ENCODE data around the gene SPECC1.
"Not testable (repeated sequence)": the region's sequence is repeated elsewhere in the genome, so short reads cannot be mapped to it uniquely, and the experiment has no call there.

Gene SPECC1

DNA sequence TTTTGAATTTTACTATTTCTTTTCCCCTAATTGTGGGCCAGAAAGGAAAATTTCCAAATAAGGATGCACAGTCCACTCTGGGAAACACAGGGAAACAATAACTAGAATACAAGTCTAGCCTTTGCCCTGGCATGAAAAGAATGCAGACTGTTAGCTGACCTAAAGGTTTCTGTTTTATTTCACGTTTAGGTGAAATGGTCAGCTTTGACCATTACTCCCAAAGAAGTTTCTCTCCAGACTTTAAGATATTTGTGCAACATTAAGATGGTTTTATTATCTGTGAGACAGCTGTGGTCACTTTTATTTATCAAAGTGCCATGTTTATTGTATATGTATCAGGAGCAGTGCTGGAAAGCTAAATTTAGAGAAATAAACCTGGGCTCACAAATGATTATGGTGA is 163.9 kb downstream of the SPECC1 start:
- no peak for DNase-seq (ENCODE audit: low read depth)

DNA sequence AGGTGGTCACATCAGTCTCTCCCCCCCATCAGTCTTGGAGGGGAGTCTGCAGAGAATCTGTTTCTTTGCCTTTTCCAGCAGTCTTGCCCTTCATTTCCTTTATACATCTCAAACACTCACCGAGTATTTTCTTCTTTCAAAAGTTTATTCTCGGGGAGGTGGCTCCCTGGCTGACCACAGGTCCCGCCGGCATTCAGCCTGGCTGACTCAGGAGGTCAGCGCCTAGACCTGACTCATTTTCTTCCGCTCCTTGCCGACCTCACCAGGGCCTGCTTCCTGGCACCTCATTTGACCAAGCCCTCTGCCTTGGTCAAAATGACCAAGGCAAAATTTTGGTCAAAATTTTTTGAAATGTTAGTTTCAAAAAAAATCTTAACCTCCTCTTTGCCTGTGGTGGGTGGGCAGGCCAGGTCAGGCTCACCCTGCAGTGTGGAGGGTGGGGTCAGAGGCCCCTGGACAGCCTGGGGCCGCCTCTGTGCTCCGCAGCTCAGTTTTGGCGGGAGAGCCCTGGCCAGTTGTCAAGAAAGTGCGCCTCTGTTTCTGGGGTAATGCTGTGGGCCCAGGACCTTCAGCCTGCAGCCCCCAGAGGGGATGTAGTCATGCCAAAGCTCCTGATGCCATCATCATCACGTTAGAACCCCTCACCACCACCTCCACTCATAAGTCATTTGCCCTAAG is 165.6 kb downstream of the SPECC1 start:
- no peak for DNase-seq (ENCODE audit: low read depth)

DNA sequence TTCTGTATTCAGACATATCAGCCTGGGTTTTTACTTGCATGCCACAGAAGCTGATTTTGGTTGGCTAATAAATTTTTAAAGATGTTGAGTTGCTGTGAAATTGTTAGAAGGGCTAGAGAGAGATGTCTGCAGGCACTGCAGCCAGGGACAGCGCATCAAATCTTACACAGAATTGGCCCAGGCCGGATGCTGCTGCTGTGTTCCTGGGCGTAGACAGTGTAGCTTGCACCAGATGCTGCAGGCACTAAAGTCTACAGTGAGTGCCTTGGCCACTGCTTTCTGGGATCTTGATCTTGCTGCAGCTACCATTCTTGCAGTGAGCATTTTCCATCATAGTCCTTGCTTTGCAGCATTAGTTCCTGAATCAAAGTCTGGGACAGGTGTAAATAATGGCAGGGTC is 169.9 kb downstream of the SPECC1 start:
- no peak for DNase-seq (ENCODE audit: low read depth)

DNA sequence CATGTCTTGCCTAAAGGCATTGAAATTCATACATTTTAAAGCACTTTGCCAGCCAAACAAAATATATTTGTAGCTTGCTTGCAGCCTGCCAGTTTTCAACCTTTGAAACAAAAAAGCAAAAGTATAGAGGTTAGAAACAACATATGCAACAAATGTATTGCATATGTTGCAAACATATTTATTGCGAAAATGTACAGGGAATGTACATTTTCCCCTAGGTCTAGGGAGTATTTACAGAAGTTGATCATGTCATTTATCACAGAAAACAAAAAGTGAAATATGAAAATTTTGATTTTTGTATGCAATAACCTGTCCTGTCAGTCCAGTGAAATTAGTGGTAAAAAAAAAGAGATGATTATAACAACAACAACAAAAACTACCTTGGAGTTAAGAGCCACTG is 171.5 kb downstream of the SPECC1 start:
- no peak for DNase-seq (ENCODE audit: low read depth)

GRCh38 chr17:20184181-20184580 is 175.0 kb downstream of the SPECC1 start:
- no peak for DNase-seq (ENCODE audit: low read depth)

GRCh38 chr17:20184977-20185619 is 175.9 kb downstream of the SPECC1 start:
- DNase-seq (ENCODE audit: low read depth): no peak

GRCh38 chr17:20187049-20187448 is 177.9 kb downstream of the SPECC1 start:
- DNase-seq (ENCODE audit: low read depth): no peak

- no peak for DNase-seq (ENCODE audit: low read depth)
Observed at GRCh38 chr17:20189302-20189701, 180.1 kb downstream of the SPECC1 start.

- no peak for DNase-seq (ENCODE audit: low read depth)
Observed at GRCh38 chr17:20189979-20190378, 180.8 kb downstream of the SPECC1 start.

GRCh38 chr17:20190605-20191004 is 181.4 kb downstream of the SPECC1 start:
- no peak for DNase-seq (ENCODE audit: low read depth)

GRCh38 chr17:20191056-20191455 is 181.9 kb downstream of the SPECC1 start:
- no peak for DNase-seq (ENCODE audit: low read depth)

- DNase-seq (ENCODE audit: low read depth): not testable (repeated sequence)
Observed at GRCh38 chr17:20196286-20196685, 187.1 kb downstream of the SPECC1 start.

- DNase-seq (ENCODE audit: low read depth): no peak
Observed at GRCh38 chr17:20197272-20197926, 188.2 kb downstream of the SPECC1 start.

DNA sequence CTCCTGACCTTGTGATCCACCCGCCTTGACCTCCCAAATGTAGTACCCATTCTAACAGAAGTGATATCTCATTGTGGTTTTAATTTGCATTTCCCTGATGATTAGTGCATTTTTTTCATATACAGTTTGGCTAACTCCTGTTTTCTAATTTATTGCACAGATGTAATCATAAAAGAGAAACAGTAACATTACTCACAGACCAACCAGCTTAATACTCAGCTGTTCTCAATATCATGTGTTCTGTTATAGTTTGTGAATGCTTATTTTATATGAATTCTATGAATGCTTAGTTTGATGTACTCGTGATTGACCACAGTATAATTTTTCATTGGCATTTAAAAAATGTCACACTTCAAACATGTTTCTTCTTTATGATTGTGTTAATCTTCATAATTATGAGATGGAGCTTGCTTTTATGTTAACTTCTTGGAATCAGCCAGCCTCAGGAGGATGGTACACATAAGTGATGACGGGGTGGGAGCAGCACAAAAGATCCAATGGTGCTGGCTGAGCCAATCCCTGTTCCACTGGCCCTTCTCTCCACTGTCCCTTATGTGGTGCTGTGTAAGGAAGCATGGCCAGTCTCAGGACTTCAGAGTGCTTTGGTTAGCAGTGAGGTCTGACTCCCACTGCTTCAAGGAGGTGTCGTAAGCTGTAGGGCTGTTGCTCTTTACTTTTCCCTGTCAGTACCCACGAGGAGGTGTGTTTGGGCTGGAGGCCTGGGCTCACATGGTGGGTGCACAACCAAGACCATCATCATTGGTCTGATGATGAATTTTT is 191.0 kb downstream of the SPECC1 start:
- no peak for DNase-seq (ENCODE audit: low read depth)

GRCh38 chr17:20200865-20201458 is 191.8 kb downstream of the SPECC1 start:
- no peak for DNase-seq (ENCODE audit: low read depth)

- DNase-seq (ENCODE audit: low read depth): no peak
Observed at GRCh38 chr17:20202141-20202621, 193.0 kb downstream of the SPECC1 start.

- no peak for DNase-seq (ENCODE audit: low read depth)
Observed at GRCh38 chr17:20203018-20203417, 193.9 kb downstream of the SPECC1 start.

GRCh38 chr17:20203761-20204263 is 194.7 kb downstream of the SPECC1 start:
- no peak for DNase-seq (ENCODE audit: low read depth)

DNA sequence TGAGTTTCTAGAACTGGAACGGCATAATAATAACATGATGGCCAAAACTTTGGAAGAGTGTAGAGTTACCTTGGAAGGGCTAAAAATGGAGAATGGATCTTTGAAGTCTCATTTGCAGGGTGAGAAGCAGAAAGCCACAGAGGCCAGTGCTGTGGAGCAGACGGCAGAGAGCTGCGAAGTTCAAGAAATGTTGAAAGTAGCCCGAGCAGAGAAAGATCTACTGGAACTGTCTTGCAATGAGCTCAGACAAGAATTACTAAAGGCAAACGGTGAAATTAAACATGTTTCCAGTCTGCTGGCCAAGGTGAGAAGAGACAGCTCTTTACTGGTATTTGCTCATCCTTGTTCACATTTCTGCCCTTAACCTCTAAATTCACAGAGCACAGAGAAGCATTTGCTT is 196.4 kb downstream of the SPECC1 start:
- no peak for DNase-seq (ENCODE audit: low read depth)

DNA sequence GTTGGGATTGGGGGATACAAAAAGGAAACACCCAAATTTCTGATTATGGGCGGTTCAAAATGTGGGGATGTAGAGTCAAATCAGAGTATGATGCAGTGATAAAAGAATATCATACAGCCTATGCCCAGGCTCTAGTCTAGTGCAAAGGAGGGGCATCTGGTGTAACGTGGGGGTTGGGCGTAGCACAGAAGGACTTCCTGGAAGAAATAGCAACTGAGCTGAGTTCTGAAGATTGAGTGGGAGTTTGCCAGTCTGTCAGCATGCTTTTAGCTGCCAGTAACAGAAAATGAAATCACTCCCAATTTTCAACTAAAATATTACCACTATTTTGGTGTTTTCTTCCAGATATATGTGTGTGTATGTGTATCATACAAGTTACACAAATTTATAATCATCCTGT is 196.9 kb downstream of the SPECC1 start:
- peak; percentile 10 for DNase-seq (ENCODE audit: low read depth)

- DNase-seq (ENCODE audit: low read depth): no peak
Observed at GRCh38 chr17:20206591-20206990, 197.4 kb downstream of the SPECC1 start.
